HEK293 (cell line): ENCODE results near the gene TRAF7.

Source experiments
- CTCF ChIA-PET: fragments of 350-600 bp; formaldehyde crosslinking; extraction: SDS; loops from one replicate; lab custom pipeline; 2021; ENCODE audit warnings: antibody characterized with exemption; lab: Yijun Ruan, JAX
- POLR2A ChIA-PET: fragments of 300-600 bp; formaldehyde crosslinking; extraction: SDS; loops from one replicate; lab custom pipeline; 2020; ENCODE audit warnings: antibody characterized with exemption, inconsistent platforms; lab: Yijun Ruan, JAX
- H3K27ac ChIP-seq: fragments of 200-500 bp; sonication (Bioruptor generic); 2 replicates; pipeline ENCODE4 v1.5.1; 2014; ENCODE audit warnings: low read depth, low read length, control low read depth, inconsistent platforms; ENCODE audit errors: extremely low read depth
- H3K36me3 ChIP-seq, 2 experiments: fragments of 200-500 bp in 1 of 2; sonication (Bioruptor generic) in 1 of 2; 1 replicate in 1 of 2; 2 replicates in 1 of 2; pipeline ENCODE4 v1.5.1; 2014 to 2017; ENCODE audit warnings: inconsistent platforms in 2 of 2, low read length in 2 of 2; ENCODE audit not compliant: control insufficient read depth in 2 of 2, insufficient read depth in 1 of 2
- H3K4me1 ChIP-seq: fragments of 200-500 bp; sonication (Bioruptor generic); 2 replicates; pipeline ENCODE4 v1.5.1; 2014; ENCODE audit warnings: mild to moderate bottlenecking, low read length, inconsistent platforms; ENCODE audit not compliant: control insufficient read depth, insufficient read depth
- H3K4me3 ChIP-seq: 2 replicates; pipeline ENCODE4 v1.5.1; 2011; ENCODE audit warnings: low read depth, mild to moderate bottlenecking, control low read depth, low read length, moderate library complexity
- H3K9me3 ChIP-seq: fragments of 200-500 bp; sonication (Bioruptor generic); 2 replicates; pipeline ENCODE4 v1.5.1; 2014; ENCODE audit warnings: low read depth, low read length, inconsistent platforms; ENCODE audit not compliant: control insufficient read depth, insufficient read depth
- CTCF ChIP-seq: fragments of 450-650 bp; formaldehyde crosslinking; IDR thresholded peaks from 2 replicates; pipeline ENCODE4 v1.5.1; 2016; ENCODE audit warnings: missing biosample characterization, missing genetic modification characterization
- ELK4 ChIP-seq: IDR thresholded peaks from 2 replicates; pipeline ENCODE4 v1.6.1; 2011; ENCODE audit warnings: mild to moderate bottlenecking, low read depth, low read length, borderline replicate concordance
- GFI1B ChIP-seq: fragments of 450-650 bp; formaldehyde crosslinking; IDR thresholded peaks from 2 replicates; pipeline ENCODE4 v1.5.1; 2016; ENCODE audit warnings: missing biosample characterization, missing genetic modification characterization
- GLI4 ChIP-seq: fragments of 450-650 bp; formaldehyde crosslinking; IDR thresholded peaks from 2 replicates; pipeline ENCODE4 v1.5.1; 2016; ENCODE audit warnings: missing biosample characterization, missing genetic modification characterization
- HIC1 ChIP-seq: fragments of 450-650 bp; formaldehyde crosslinking; IDR thresholded peaks from 2 replicates; pipeline ENCODE4 v1.5.1; 2016; ENCODE audit warnings: missing biosample characterization, missing genetic modification characterization
- SP2 ChIP-seq: fragments of 450-650 bp; formaldehyde crosslinking; IDR thresholded peaks from 2 replicates; pipeline ENCODE4 v1.5.1; 2016; ENCODE audit warnings: missing biosample characterization, missing genetic modification characterization
- SP3 ChIP-seq: fragments of 450-650 bp; formaldehyde crosslinking; IDR thresholded peaks from 2 replicates; pipeline ENCODE4 v1.5.1; 2016; ENCODE audit warnings: missing biosample characterization, missing genetic modification characterization
- SP7 ChIP-seq: fragments of 450-650 bp; formaldehyde crosslinking; IDR thresholded peaks from 2 replicates; pipeline ENCODE4 v1.5.1; 2016; ENCODE audit warnings: missing biosample characterization, missing genetic modification characterization
- TSHZ1 ChIP-seq: fragments of 450-650 bp; formaldehyde crosslinking; IDR thresholded peaks from 2 replicates; pipeline ENCODE4 v1.5.1; 2016; ENCODE audit warnings: missing biosample characterization, missing genetic modification characterization, borderline replicate concordance
- ZBTB7A ChIP-seq: fragments of 450-650 bp; formaldehyde crosslinking; IDR thresholded peaks from 2 replicates; pipeline ENCODE4 v1.5.1; 2016; ENCODE audit warnings: low read depth, missing biosample characterization, missing genetic modification characterization
- ZIC2 ChIP-seq: fragments of 450-650 bp; formaldehyde crosslinking; IDR thresholded peaks from 2 replicates; pipeline ENCODE4 v1.5.1; 2016; ENCODE audit warnings: missing biosample characterization, missing genetic modification characterization
- ZNF214 ChIP-seq: fragments of 450-650 bp; formaldehyde crosslinking; IDR thresholded peaks from 2 replicates; pipeline ENCODE4 v1.5.1; 2017; ENCODE audit warnings: missing biosample characterization, mild to moderate bottlenecking, missing genetic modification characterization, borderline replicate concordance
- ZNF488 ChIP-seq: fragments of 450-650 bp; formaldehyde crosslinking; IDR thresholded peaks from 2 replicates; pipeline ENCODE4 v1.5.1; 2016; ENCODE audit warnings: missing biosample characterization, missing genetic modification characterization
- ZNF544 ChIP-seq: fragments of 450-650 bp; formaldehyde crosslinking; IDR thresholded peaks from 2 replicates; pipeline ENCODE4 v1.5.0; 2017; ENCODE audit warnings: missing biosample characterization, missing genetic modification characterization
- ZNF600 ChIP-seq: fragments of 450-650 bp; formaldehyde crosslinking; IDR thresholded peaks from 2 replicates; pipeline ENCODE4 v1.5.1; 2016; ENCODE audit warnings: missing biosample characterization, missing genetic modification characterization
- ZNF658 ChIP-seq: fragments of 450-650 bp; formaldehyde crosslinking; IDR thresholded peaks from 2 replicates; pipeline ENCODE4; 2016; ENCODE audit warnings: missing biosample characterization, missing genetic modification characterization
- ZNF692 ChIP-seq: fragments of 450-650 bp; formaldehyde crosslinking; IDR thresholded peaks from 2 replicates; pipeline ENCODE4 v1.5.1; 2016; ENCODE audit warnings: missing biosample characterization, missing genetic modification characterization
- ZSCAN23 ChIP-seq: fragments of 450-650 bp; formaldehyde crosslinking; IDR thresholded peaks from 2 replicates; pipeline ENCODE4 v1.5.1; 2016; ENCODE audit warnings: missing biosample characterization, missing genetic modification characterization
- ZXDB ChIP-seq: fragments of 450-650 bp; formaldehyde crosslinking; IDR thresholded peaks from 2 replicates; pipeline ENCODE4 v1.5.1; 2016; ENCODE audit warnings: missing biosample characterization, missing genetic modification characterization

The TRAF7 gene

GRCh38 chr16:2147378-2147777 is 8.2 kb upstream of the TRAF7 start:
- POLR2A ChIA-PET = interaction anchor here (1.3 to 9.4 kb wide), 4 partner anchors 8 to 183 kb away, joined by 4 to 92 read pairs (median 6); partner anchors contain the start of genes ECI1, RPS2 and TRAF7
- no peak for TF ChIP-seq ZSCAN23 (tag by site-specific recombination)
- no peak for TF ChIP-seq GFI1B (tag by site-specific recombination)
- no peak for TF ChIP-seq TSHZ1
- TF ChIP-seq ZNF544 (tag by site-specific recombination) = no peak
- TF ChIP-seq SP7 = no peak
- TF ChIP-seq ZNF658 (tag by site-specific recombination) = no peak
- TF ChIP-seq, all 188 proteins: peak for 0
- Histone ChIP-seq H3K27ac (no peak overlapping the region), H3K4me3 (no peak overlapping the region), H3K4me1 (peaks cover 4% of the 10 kb centered on the region), H3K9me3 (no peaks in the 10 kb centered on the region), H3K36me3 (peaks cover 0 to 15% of the 10 kb centered on the region in 2 experiments; a peak in 2 of 3 replicates)
- CTCF ChIA-PET = interaction anchor here (0.6 to 2.8 kb wide), 5 partner anchors 10 to 144 kb away, joined by 3 to 13 read pairs (median 4); no protein-coding TSS in a partner anchor

GRCh38 chr16:2147981-2148671 is 7.5 kb upstream of the TRAF7 start, which contains the start of gene RAB26:
Gene RAB26 (plus strand): TSS chr16:2148625. CDS start chr16:2148784, 159 bp downstream.
- peak within 1 kb of the TSS; percentile 43 for H3K4me3 ChIP-seq
- POLR2A ChIA-PET = interaction anchor here (1.3 to 2.1 kb wide), 3 partner anchors 19 to 183 kb away, joined by 4 to 9 read pairs (median 4); partner anchors contain the start of genes ECI1 and RPS2
- H3K4me1 ChIP-seq = peaks cover 4% of the 10 kb centered on the region
- peaks cover 0 to 22% of the 10 kb centered on the region in 2 experiments; a peak in 2 of 3 replicates for H3K36me3 ChIP-seq
- no peaks in the 10 kb centered on the region for H3K9me3 ChIP-seq
- CTCF ChIA-PET = interaction anchor here (0.6 to 2.8 kb wide), 3 partner anchors 9 to 144 kb away, joined by 5 to 13 read pairs (median 6); no protein-coding TSS in a partner anchor
- H3K27ac ChIP-seq = peak within 1 kb of the TSS; percentile 44; the same call in 1 of the 2 replicates
- TF ChIP-seq CTCF (peak; percentile 18; the same call in 1 of the 2 replicates), ZNF692 (tag by site-specific recombination) (peak; percentile 68), SP2 (peak; percentile 47), HIC1 (tag by site-specific recombination) (peak; percentile 47; the same call in 1 of the 2 replicates), ZBTB7A (tag by site-specific recombination) (peak; percentile 51; the same call in 1 of the 2 replicates), SP3 (peak; percentile 67; the same call in 1 of the 2 replicates), GLI4 (tag by site-specific recombination) (no peak), ZXDB (0 out of 2 replicates have a peak, but pooled peaks have one; percentile 27), ZNF488 (tag by site-specific recombination) (no peak), ZNF214 (tag by site-specific recombination) (no peak), ELK4 (no peak), ZIC2 (tag by site-specific recombination) (peak; percentile 100), ZNF600 (peak; percentile 74)
